NCI-H748 (cell line): ENCODE results near the gene ZNF469.

Experiments used
- DNase-seq: peaks from one replicate; lab custom pipeline; 2025; ENCODE audit not compliant: unreplicated experiment; lab: John Stamatoyannopoulos, UW

Gene ZNF469

GRCh38 chr16:88423448-88423850, 40.7 kb downstream of the ZNF469 start:
- no peak for DNase-seq

GRCh38 chr16:88424587-88425235, 42.0 kb downstream of the ZNF469 start:
- no peak for DNase-seq

GRCh38 chr16:88426018-88426417, 43.3 kb downstream of the ZNF469 start:
- DNase-seq = no peak

GRCh38 chr16:88427376-88427775, 44.6 kb downstream of the ZNF469 start:
- no peak for DNase-seq

GRCh38 chr16:88428156-88428555, 45.4 kb downstream of the ZNF469 start:
- DNase-seq = no peak

- no peak for DNase-seq
Observed at GRCh38 chr16:88428616-88429386, 46.0 kb downstream of the ZNF469 start.

- no peak for DNase-seq
Observed at GRCh38 chr16:88429387-88430184, 46.8 kb downstream of the ZNF469 start.

- DNase-seq = no peak
Observed at GRCh38 chr16:88430185-88430523, 47.4 kb downstream of the ZNF469 start.

GRCh38 chr16:88430524-88431446, 48.0 kb downstream of the ZNF469 start:
- peak; percentile 42 for DNase-seq

- no peak for DNase-seq
Observed at GRCh38 chr16:88431651-88432050, 48.9 kb downstream of the ZNF469 start.

GRCh38 chr16:88432174-88432573, 49.4 kb downstream of the ZNF469 start:
- DNase-seq = no peak
